Peyer's patch (tissue), 4 donors: Measurements from ENCODE around the gene WDR59.

Experiments used
- CTCF ChIP-seq, 6 experiments: fragments of 450-650 bp in 4 of 6; fragments of 200-600 bp in 2 of 6; sonication (generic) in 1 of 6; IDR thresholded peaks; one replicate each; pipeline ENCODE4 v1.5.1; 2017 to 2019; ENCODE audit warnings: antibody characterized with exemption in 6 of 6, mild to moderate bottlenecking in 3 of 6, moderate library complexity in 1 of 6
- POLR2A ChIP-seq, 2 donors: fragments of 450-650 bp; IDR thresholded peaks; one replicate each; pipeline ENCODE4 v1.5.1; 2017; ENCODE audit warnings: antibody characterized with exemption in 2 of 2, mild to moderate bottlenecking in 2 of 2, moderate library complexity in 2 of 2

DNA sequence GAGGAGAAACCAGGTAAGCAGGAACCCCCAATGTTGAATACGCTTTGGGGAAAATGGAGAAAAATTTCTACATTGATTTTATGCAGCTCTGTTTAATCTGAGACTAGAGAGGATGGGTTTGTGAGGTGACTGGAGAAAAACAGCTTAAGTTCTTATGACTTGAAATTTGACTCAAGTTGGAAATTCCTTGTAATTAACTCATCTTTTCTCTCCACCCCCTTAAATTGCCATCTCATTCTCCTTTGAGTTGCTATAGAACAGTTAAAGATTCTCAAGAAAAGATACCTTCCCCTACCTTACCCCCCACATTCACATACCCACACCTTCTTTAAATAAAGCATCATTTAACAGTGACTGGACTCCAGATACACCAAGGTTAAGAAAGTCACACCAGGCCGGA, 38.1 kb upstream of the WDR59 start:
- TF ChIP-seq CTCF (IDR thresholded peaks at IDR 0.05) (no peak), POLR2A (IDR thresholded peaks at IDR 0.05) (no peak)
